Left colon (tissue), 2 donors: ENCODE data around the gene AHRR. TPM values are rescaled to one million over a fixed set of nuclear protein-coding genes. Genes with fewer than 3 reads are reported as not detected.
"Not testable (repeated sequence)": the region's sequence is repeated elsewhere in the genome, so short reads cannot be mapped to it uniquely, and the experiment has no call there.

Source experiments
- ATAC-seq: fragments of 200-7000 bp; cut with Tn5 transposase; one replicate; pipeline ENCODE4 v1.9.1; 2020; ENCODE audit warnings: mild to moderate bottlenecking, moderate library complexity
- DNase-seq, 2 donors: peaks; one replicate each; pipeline ENCODE4 v3.0.0-alpha.2; 2020
- intact Hi-C, 2 donors: fragments of 100-400 bp; cut with DNase I in 1 of 2; cut with micrococcal nuclease in 1 of 2; formaldehyde crosslinking; loops; one replicate each; pipeline versions ENCODE4 v1.11.2 to v1.14.0; 2022; cut with DNase I, micrococcal nuclease
- total RNA-seq, 2 donors: library from RNA; stranded (reverse); fragmentation: NEBNext Ultra II Directional; extraction: Animal tissue kit (Norgen Biotek cat#: 25700); gene quantifications; one replicate each; pipeline ENCODE4 v1.2.1, GENCODE V29; 2021
- donor health status: DM: no; HTN: no; CAD: no.
- donor health status: DM: yes; HTN: yes; CAD: no.

AHRR gene
- total RNA-seq, 2 donors from 2014 or later: 1.6 to 3.3 TPM

DNA sequence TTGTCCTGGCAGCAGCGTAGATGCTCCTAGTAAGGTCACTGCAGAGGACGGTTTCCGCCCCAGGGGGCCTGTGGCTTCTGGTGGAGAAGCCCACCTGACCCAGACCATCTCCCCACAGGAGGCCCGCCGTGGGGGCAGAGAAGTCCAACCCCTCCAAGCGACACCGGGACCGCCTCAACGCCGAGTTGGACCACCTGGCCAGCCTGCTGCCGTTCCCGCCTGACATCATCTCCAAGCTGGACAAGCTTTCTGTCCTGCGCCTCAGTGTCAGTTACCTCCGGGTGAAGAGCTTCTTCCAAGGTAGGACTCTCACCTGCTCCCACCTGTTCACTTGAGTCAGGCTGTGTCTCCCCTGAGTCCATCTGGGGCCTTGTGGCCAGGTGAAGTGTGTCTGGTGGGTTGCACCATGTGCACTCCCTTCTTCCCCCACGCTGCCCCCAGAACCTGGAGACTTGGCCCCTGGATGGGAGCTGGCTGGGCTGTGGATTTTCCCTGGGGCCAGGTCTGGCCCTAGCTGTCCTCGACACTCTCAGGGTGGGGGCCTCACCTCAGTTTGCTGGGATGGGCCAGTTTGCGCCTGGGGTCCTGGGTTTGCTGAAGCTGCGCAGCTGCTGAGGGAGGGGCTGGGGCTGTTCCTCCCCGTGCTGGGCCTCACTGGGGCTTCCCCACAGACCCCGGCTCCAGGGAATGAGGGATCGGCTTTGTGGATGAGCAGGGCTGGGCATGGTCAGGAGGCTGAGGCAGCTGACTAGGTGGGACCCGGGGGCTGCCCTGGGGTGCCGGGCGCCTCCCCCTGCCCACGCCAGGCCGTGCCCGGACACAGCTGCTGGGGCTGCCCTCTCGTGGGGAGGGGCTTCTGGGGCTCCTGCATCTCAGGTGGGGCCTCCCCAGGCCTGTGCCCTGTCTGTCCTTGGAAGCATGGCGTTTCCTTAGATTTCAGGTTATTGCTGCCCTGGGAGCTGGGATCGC, 32.4 kb downstream of the AHRR start:
- no peak for ATAC-seq
- intact Hi-C loops: no loop called here
- no peak for DNase-seq

DNA sequence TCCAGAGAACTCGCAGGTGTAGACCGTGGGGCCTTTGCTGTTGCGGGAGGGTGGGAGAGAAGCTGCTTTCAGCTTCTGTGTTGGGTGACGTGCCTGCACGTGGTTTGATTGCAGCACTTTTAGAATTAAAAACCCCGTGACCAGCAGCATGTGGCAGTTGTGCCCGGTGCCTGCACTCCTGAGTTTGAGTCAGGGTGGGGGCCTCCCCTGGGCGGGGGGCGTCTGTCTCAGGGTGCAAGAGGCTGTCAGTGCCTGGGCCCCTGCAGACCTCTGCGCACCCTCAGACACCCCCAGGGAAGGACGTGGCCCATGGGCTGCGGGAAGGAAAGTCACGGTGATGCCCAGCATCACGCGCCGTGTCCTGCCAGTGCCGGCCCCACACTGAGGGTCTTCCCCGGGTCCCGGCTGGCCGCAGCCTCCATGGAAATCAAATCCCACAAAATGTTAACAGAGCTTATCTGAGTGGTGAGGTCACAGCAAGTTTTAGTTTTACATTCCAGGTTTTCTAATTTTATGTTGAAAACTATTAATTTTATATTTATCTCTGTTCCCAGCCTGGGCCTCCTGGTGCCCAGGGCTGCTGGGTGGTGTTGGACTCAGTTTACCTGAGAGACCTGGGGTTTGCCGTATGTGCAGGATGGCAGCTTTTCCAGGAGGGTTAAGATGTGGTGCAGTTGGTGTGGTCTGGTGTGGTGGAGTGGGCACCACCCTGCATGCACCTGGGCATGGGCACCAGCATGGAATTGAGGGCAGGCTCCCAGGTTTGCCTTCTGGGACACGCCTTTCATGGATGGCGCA, 33.3 kb downstream of the AHRR start:
- intact Hi-C loops: no loop called here
- no peak for DNase-seq
- no peak for ATAC-seq

DNA sequence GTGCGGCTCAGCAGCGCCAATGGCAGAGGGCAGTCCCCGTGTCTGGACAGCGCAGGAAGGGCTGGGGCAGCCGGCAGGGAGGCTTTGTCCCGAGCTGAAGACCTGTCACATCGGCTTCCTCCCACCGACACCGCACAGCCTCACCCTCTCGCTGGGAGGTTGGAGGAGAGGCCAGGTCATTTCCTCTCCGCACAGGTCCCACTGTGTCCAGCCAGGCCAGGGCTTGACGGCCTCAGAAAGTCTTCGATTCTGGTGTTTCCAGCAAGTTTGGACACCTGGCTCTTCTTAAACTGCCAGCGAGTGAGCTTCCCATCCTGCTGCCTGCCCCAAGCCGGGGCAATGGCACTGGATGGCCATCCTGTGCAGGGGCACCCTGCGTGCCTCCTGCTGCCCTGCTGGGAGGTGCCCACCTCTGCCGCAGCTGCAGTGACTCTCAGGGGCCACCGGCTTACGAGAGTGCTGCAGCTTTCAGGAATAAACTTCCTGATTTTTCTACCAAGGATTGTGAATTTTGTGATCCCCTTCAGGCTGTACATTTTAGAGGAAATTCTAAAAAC, 33.9 kb downstream of the AHRR start:
- intact Hi-C loops: no loop called here
- no peak for DNase-seq
- ATAC-seq: no peak

DNA sequence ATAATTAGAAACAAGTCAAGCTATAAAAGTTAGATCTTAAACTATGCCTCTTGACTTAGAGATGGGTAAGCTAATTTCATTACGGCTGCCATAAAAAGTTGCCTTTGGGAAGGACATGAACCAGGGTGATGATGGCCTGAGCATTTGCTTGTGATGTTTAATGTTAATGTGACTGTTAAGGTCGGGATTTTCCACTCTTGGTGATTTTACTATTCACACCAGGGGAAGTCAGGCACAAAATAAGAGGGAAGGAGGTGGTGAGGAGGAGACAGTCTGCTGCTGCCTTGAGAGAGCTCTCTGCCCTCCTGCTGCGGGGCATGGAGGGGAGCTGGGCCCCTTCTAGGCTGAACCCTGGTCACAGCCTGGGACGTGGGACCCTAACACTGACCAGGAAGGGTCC, 34.4 kb downstream of the AHRR start:
- ATAC-seq (no peak), DNase-seq (no peak)
- intact Hi-C loops: no loop called here

DNA sequence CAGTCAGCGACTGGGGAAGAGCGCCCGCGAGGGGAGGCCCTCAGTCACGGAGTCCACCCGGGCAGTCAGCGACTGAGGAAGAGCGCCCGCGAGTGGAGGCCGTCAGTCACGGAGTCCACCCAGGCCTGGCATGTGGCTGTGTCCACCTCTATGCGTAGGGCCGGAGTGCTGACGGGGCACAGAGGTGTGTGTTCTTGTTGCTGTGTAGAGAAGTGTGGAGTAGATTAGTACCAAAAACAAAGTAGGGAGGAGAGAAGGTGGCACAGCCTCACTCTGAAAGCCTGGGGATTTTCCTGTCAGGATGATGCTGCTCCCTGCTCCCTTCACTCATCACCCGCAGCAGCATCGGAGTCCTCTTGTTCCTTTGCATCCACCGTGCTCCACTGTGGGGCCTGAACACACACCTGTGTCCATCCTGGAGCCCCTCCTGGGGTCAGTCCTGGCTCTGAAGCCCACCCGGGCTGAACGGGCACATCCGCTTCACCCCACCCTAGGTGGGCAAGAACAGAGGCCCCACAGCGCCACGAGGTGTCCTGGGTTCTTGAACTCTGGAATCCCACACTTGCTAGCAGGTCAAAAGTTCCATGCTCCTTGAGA, 37.9 kb downstream of the AHRR start:
- intact Hi-C loops: no loop called here
- DNase-seq (no peak), ATAC-seq (no peak)

DNA sequence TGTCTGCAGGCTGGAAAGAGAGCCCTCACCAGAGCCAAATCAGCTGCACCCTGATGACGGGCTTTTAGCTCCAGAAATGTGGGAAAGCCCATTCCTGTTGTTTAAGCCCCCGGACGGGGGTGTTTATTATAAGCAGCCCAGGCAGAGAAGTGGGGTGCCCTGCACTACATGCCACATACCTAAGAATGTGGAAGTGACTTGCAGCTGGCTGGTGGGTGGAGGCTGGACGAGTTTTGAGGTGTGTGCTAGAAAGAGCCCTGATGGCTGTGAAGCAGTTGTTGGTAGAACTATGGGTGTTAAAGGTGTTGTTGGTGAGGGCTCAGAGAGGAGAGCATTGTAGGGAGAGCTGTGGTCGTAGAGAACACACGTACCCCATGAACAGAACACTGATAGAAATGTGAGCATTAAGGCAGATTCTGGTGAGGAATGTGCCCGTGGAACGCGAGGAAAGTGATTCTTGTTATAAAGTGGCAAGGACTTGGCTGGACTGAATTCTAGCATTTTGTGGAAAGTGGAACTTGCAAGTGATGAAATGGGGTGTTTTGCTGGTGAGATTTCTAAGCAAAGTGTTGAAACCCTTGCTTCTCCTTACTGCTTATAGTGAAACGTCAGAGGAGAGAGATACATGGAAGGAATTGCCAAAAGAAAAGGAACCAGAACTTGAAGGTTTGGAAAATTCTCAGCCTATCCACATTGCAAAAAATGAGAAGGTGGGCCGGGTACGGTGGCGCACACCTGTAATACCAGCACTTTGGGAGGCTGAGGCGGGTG, 38.9 kb downstream of the AHRR start:
- ATAC-seq (no peak), DNase-seq (no peak)

DNA sequence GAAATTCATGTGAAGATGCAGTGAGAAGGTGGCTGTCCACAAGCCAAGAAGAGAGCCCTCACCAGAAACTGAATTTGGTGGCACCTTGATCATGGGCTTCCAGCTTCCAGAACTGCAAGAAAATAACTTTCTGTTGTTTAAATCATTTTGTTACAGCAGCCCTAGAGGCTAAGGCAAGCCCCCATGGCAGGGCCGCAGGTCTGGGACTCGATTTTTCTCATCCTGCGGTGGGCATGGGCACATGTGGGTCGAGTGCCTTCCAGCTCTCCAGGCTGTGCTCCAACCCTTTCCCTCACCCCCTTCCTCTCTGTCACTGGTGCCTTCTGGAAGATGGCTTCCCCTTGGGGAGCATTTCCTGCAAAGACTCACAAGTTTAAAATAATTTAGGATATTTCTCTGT, 40.7 kb downstream of the AHRR start:
- DNase-seq: no peak
- intact Hi-C loops: no loop called here
- no peak for ATAC-seq

More for the DNA sequence above, 38.9 kb downstream of the AHRR start:
- intact Hi-C loops: no loop called here

DNA sequence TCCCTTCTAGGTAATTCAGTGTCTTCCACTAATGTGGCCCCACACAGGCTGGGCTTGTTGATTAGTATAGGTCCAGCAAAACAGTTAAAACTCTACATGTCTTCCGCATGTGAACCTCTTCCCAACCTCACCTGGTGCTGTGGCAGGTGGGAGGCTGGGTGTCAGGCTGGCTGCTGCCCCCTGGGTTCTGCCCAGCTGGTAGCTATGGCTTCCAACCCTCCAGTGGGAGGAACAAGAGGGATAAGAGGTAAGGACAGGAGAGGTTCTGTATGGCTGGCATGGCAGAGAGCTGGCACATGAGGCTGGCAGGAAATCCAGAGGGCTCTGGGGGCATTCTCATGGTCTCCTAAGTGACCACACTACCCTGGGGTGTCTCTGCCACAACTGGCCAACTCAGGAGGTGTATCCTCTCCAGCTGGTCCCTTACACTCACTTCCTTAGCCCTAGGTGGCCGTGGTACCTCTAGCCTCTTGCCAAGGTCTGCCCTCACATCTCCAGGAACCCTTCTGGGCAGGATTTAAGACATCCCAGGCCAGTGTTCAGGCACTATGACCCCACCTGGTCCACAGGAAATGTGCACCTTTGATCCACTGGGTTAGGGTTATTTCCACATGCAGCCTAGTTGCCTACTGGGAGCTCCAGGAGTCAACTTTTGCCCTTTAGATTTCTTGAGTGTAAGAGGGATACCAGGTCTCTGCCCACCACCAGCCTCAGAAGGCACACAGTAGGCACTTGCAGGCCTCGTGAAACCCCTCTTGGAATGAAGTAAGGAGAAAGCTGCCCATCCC, 41.7 kb downstream of the AHRR start:
- intact Hi-C loops: no loop called here
- DNase-seq (no peak), ATAC-seq (no peak)

DNA sequence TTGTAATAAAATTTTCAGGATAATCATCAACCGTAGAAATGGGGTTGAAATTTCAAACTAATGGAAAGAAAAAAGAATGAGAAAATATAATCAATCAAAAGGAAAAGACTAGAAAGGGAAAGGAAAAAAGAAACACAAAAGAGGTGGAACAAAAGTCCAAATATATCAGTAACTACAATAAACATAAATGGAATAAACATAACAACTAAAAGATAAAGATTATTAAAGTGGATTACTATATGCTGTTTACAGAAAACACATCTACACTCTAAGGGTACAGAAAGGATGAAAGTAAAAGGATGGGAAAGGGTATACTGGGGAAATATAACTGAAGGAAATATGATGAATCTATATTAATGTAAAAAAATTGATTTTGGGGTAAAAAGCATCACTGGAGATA, 43.0 kb downstream of the AHRR start:
- intact Hi-C loops: no loop called here
- ATAC-seq (no peak), DNase-seq (no peak)

DNA sequence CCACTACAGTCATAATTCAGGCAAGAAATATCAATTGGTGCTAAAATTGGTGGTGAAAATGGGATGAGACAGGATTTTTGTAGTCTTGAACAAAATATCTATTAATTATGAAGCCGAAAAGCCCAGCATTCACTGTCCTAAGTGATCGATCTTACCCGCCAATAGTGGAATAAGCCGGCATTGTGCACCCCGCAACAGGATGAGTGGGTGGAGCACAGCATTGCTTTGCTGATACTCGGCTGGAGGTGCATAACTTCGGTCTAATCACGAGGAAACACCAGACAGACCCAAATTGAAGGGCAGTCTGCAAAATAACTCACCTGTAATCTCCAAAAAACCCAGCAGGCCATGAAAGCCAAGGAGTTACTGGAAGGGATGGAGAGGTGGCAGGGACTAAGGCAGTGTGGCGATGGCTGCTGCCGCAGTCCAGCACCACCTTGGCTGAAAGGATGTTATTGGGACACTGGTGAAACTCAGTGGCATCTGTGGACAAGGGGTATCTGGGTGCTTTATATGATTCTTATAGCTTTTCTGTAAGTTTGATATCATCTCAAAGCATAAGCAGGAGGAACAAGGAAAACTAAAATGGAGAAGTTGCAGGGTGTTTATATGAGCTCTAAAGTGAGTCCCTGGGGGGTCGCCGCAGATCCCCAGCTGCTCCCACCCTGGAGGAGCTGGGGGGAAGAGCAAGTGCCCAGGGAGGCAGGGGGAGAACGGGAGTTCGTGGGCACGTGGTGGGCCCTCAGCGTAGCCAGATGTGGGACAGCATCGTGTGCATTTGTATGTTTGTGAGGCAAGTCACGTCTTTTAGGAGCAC, 45.2 kb downstream of the AHRR start:
- ATAC-seq (no peak), DNase-seq (no peak)
- intact Hi-C loops: no loop called here

DNA sequence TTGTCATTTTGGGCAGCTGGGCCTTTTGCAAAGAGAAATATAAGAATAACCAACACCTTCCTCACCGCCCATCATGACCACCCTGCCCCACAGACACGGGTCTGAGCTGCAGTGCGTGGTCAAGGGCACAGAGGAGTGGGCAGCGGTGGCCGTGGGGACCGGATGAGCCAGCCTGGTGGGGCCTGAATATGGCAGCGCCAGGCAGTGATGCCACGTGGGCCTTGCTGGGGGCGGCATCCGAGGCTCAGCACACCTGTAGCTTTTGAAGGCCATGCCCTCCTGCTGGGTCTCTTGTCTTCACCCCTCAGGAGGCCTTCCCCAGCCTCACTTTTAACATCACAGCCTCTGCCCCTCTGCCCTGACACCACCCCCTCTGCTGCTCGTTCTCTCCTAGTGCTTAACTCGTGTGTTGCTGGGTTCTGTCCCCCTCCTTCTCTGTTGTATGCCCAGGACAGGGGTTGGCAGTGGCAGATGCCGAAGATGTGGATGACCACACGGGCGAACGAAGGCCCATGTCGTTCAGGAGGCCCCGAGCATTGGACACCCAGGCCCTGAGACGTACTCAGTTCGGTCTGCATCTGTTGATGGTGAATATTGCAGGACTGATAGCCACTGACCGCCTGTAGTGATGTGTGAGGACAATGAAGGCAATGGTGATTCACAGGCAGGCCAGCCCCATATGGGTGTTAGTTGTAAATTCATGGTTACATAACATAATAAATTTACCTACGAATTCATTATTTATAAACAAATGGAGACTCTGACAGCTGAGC, 46.0 kb downstream of the AHRR start:
- intact Hi-C loops: no loop called here
- DNase-seq (peak in 1 of 2 donors; percentile 14), ATAC-seq (no peak)

DNA sequence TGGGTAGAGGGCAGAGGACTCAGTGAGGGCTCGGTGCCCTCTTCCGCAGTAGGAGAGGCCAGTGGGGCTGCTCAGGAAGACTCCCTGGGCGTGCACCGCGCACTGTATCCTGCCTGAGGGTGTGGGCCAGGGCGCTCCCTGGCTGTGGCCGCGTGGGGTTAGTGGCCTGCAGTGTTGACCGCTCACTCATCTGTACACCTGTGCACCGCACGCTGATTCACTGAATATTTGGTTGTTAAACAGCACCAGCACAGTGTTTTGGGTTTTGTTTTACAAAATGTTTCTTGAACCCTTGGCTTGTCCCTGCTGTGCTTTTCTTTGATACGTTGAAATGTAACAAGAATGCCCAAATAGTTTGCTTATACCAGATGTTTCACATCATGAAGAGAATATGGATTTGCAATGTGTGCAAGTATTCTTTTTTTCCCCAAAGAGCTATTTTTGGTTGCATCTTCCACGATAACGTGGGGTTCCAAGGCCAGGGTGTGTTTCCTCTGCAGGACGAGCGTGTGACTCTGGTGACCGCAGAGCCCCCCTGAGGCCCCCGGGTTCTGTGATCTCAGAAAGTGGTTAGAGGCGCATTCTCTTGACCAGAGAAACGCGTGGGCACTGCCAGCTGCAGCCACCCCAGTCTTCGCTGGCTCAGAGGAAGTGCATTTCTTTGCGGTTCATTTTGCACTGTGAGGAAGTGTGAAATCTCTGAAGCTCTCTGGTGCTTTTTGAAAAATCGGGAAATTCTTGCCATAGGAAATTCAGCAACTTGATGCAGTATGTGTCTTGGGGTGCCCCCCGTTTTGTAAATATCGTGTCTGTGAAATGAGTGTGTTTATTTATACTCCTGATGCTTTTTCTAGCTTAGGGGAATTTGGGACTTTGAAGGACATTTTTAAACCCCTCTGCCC, 46.9 kb downstream of the AHRR start:
- DNase-seq (peak in 1 of 2 donors; percentile 24), ATAC-seq (no peak)
- intact Hi-C loops: no loop called here

DNA sequence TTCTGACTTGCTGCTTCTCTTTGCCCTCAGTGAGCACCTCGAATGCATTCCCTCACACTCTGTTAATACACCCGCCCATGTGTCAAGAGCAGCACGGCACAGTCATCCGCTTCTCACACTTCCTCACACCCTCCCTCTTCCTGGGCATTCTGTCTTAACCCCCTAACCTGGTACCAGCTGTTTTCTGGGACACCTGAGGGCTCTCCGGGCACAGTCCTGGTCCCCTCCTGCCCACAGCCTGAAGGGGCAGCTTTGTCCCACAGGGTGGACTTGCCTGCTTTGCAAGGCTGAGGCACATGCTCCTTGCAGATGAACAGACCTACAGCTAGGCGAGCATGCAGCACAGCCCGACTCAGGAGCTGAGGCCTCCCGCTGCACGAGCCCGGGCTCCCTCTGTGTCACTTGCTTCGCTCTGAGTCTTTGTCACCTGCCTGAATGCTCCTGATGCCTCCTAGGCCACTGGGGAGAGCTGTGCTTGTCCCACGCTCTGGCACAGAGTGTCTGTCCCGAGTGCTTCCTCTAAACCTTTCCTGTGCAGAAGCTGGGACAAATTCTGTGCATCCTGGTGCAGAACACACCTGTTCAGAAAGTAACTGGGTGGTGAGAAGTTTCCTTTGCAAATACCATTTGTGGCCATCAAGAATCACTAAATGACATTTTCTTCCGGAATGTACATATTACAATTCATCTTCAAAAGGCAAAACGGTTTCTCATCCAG, 47.8 kb downstream of the AHRR start:
- ATAC-seq (no peak), DNase-seq (no peak)
- intact Hi-C loops: no loop called here

DNA sequence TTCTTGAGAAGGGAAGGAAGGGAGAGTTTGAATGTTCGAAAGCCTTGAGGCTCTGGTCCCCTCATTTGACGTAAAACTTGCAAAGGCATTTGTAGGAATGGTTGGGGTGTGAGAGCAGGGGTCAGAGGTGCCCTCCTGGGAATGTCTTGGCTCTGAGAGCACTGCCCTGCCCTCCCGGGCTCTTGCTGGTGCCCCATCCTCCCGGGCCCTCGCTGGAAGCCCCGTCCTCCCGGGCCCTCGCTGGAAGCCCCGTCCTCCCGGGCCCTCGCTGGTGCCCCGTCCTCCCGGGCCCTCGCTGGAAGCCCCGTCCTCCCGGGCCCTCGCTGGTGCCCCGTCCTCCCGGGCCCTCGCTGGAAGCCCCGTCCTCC, 48.3 kb downstream of the AHRR start:
- ATAC-seq, intact Hi-C loops: not testable (repeated sequence)

More for the DNA sequence above, 48.3 kb downstream of the AHRR start:
- DNase-seq: not testable (repeated sequence)
